SIG-M5 treated with dmso at 0.1 percent for 504 hours (cell line): ENCODE results near the gene WDR90.
A peak's percentile ranks its signal among the peaks of the same experiment; 100 is the strongest.

Experiments used
- DNase-seq: peaks from one replicate; lab custom pipeline; 2025; ENCODE audit not compliant: unreplicated experiment; lab: John Stamatoyannopoulos, UW

The WDR90 gene

GRCh38 chr16:704552-705380, 55.6 kb downstream of the WDR90 start:
- no peak for DNase-seq

DNA sequence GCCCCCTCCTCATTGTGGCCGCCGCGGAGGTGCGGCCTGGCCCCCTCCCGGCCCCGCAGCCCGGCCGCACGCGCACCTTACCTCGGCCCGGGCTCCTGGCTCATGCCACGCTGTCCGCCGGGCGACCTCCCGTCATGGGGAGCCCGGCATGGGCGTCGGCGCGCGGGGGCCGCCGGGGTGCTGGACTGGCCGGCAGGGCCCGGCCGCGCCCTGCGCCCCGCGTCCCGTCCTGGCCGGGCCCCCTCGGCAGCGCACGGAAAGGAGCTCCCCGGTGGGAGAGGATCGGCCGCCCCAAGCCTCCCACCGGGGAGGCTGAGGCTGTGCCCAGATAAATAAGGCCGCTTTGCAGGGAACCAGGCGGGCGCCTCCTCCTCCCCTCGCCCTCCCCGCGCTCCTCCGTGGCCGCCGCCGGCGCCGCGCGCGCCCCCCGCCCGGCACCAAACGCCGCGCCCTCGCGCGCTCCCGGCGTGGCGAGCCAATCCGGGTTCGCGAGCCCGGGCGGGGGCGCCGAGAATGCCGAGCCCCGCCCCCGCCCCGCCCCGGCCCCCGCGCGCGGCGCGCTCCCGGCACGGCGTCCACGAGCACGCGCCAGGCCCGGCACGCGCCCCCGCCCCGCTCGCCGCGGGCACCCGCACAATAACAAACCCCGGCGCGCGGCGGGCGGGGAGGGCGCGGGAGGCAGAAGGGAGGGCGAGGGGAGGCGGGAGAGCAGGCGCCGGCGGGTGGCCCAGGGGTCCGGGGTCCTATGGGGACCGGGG, 56.4 kb downstream of the WDR90 start, which contains the start of gene FBXL16:
FBXL16 (minus strand) TSS at position 371 of the 758 bp plus-strand sequence. CDS start 8,396 bp downstream, outside the sequence.
- DNase-seq: no peak

- peak; percentile 14 for DNase-seq
Measured at GRCh38 chr16:706189-707061, 57.3 kb downstream of the WDR90 start.

- no peak for DNase-seq
Measured at GRCh38 chr16:707062-707538, 57.9 kb downstream of the WDR90 start.

DNA sequence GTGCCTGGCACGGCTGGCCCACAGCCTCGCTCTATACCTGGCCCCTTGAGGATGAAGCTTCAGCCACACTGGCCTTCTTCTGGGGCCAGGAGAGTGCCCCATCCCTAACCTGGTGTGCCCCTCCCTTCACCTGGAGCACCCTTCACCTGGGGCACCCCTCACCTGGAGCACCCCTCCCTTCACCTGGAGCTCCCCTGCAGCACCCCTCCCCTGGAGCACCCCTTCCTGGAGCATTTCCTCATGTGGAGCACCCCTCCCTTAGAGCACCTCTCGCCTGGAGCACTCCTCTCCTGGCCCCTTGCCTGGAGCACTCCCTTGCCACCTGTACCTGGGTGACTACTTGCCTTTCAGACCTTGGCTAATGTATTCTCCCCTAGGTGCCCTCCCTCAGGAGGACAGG, 58.9 kb downstream of the WDR90 start:
- no peak for DNase-seq

GRCh38 chr16:708959-709358, 59.8 kb downstream of the WDR90 start:
- DNase-seq: no peak

DNA sequence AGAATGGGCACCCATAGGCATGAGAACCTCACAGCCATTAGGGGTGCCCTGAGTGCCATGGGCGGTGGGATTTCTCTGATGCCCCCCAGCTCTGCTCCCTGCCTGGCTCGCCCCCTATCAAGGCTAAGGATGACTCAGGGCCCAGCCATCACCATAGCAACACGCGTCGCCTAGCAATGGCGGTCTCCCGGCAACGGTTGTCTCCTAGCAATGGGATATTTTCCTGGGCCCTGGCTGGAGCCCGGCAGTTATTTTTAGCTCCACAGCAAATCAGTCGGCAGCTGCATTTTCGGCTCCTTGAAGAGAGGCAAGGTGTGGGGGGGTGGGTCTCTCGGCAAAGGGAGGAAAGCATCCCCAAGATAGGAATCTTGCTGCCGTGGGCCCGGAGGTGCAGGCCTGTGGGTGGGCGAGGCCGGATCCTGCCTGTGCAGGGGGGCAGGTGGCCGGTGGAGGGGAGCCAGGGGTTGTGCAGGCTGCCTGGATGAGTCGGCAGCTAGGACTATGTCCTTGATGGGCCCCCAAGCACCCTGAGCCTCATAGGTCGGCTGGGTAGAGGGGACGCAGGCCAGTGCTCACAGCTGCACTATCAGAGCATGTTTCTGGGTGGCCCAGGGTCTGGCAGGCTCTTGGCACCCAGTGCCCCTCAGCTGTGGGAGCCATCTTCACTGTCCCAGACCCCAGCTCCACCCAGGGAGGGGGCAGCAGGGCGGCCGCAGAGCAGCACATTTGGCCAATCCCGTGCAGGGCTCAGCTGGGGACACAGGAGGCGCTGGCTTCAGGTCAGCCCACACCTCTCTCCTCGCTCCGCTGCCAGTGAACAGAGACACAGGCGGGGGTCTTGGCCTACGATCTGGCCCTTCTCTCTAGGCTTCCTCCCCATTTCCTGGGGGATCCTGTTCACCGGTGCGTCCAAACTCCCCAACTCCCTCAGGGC, 60.7 kb downstream of the WDR90 start:
- peak; percentile 17 for DNase-seq

- DNase-seq: no peak
Measured at GRCh38 chr16:710500-711075, 61.4 kb downstream of the WDR90 start.

GRCh38 chr16:711084-711483, 61.9 kb downstream of the WDR90 start:
- DNase-seq: no peak

GRCh38 chr16:711548-712320, 62.6 kb downstream of the WDR90 start:
- peak; percentile 39 for DNase-seq

DNA sequence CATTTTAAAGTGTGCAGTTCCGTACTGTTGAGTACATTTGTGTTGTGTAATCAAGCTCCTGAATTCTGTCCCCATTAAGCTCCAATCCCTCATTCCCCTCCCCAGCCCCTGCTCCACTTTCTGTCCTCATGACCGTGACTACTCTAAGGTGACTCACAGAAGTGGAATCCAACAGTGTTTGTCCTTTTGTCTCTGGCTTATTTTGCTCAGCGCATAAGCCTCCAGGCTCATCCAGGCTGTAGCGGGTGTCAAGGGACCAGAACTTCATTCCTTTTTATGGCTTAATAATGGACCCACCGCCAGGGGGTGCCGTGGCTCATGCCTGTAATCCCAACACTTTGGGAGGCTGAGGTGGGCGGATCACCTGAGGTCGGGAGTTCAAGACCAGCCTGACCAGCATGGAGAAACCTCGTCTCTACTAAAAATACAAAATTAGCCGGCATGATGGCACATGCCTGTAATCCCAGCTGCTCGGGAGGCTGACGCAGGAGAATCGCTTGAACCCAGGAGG, 63.6 kb downstream of the WDR90 start:
- DNase-seq: peak; percentile 48

- no peak for DNase-seq
Measured at GRCh38 chr16:714079-714478, 64.9 kb downstream of the WDR90 start.

DNA sequence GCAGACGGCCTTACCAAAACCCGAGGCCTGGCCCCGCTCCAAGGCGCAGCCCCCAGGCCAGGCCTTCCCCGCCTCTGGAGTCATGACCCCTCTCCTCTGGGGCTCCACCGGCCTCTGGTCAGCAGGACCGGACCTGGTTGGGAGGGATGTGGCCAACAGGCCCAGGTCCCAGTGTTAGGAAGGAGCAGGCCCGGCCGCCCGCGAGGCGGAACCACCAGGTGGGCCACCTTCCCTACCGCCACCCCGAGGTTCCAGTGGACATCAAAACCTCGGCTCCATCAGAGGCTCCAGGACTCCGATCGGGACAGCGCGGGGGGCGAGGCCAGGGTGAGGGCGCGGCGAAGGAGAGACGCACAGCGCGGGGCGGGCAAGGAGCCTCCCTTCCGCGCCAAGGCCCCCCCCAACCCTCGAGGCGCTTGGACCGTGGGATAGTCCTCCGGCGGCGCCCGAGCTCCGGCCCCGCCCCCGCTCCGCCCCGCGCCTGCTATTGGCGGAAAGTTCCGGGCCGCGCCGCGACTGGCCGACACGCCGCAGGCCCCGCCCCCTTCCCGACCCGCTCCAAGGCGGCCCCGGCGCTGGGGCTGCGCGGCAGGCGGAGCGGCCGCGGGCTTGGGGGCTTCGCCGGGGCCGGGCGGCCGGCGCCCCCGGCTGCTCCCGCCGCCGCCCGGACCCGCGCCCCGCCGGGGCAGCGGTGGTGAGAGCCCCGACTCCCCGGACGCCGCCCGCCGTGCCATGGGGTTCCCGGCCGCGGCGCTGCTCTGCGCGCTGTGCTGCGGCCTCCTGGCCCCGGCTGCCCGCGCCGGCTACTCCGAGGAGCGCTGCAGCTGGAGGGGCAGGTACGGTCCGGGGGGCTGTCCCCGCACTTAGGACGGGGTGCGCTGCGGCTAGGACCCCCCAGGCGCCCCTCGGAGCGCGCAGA, 65.7 kb downstream of the WDR90 start, which contains the start of gene METRN:
METRN (plus strand) TSS at position 561 of the 919 bp plus-strand sequence; CDS start at position 733, 172 bp downstream.
- DNase-seq: peak; percentile 73

DNA sequence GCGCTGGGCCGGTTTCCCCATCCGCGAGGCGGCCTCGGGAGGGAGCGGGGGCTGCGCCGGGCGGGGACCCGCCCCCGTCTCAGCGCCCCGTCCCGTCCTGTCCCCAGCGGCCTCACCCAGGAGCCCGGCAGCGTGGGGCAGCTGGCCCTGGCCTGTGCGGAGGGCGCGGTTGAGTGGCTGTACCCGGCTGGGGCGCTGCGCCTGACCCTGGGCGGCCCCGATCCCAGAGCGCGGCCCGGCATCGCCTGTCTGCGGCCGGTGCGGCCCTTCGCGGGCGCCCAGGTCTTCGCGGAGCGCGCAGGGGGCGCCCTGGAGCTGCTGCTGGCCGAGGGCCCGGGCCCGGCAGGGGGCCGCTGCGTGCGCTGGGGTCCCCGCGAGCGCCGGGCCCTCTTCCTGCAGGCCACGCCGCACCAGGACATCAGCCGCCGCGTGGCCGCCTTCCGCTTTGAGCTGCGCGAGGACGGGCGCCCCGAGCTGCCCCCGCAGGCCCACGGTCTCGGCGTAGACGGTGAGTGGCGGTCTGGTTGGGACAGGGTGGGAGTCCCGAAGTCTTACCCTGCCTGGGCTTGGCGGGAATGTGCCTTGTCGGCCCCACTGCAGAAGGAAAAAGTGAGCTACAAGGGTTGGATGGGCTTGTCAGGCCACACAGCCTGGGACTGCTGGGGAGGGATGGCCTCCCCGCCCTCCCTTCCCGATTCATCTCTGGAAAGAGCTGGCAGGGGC, 66.5 kb downstream of the WDR90 start:
- DNase-seq: no peak

DNA sequence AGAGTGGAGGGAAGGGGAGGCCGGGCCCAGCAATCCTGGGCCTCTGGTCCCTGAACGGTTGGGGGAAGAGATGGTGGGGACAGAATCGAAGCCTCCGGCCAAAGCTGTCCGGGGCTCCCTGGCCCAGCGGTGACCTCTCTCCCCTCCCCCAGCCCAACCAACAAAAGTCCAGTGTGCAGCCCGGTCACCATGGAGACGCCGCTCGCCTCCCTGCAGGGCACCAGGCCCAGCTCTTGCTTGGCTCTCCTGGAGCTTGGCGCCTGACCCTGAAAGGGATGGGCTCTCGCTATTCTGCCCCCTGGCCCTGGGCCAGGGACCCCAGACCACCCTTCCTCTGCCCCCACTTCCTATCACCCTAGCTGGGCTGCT, 67.0 kb downstream of the WDR90 start:
- DNase-seq: no peak

- no peak for DNase-seq
Measured at GRCh38 chr16:716768-717325, 67.7 kb downstream of the WDR90 start.
